Small intestine (tissue), 7 donors: ENCODE measurements around the gene FBLN5. TPM values are rescaled to one million over a fixed set of nuclear protein-coding genes. Genes with fewer than 3 reads are reported as not detected.
A peak's percentile ranks its signal among the peaks of the same experiment; 100 is the strongest.

Experiments
- DNase-seq, 2 donors: peaks; one replicate each; pipeline versions ENCODE4 v3.0.0 to v3.0.0-alpha.2; 2013
- FAIRE-seq: peaks from 2 replicates; lab custom pipeline; 2012; peaks lifted over from hg19 to GRCh38; lab: Jason Lieb, UNC
- H3K27ac ChIP-seq, 3 donors: one replicate each; pipeline ENCODE4 v1.5.1; 2013; ENCODE audit warnings: low read length in 2 of 3, mild to moderate bottlenecking in 2 of 3, control low read depth in 1 of 3, inconsistent platforms in 1 of 3, low read depth in 1 of 3, moderate library complexity in 1 of 3
- H3K27me3 ChIP-seq, 3 donors: one replicate each; pipeline ENCODE4 v1.6.1; 2013; ENCODE audit warnings: low read length in 3 of 3, inconsistent platforms in 1 of 3; ENCODE audit not compliant: control insufficient read depth in 3 of 3, insufficient read depth in 3 of 3
- H3K36me3 ChIP-seq, 3 donors: one replicate each; pipeline ENCODE4 v1.6.1; 2013; ENCODE audit warnings: low read length in 3 of 3, inconsistent platforms in 1 of 3, low read depth in 1 of 3, mild to moderate bottlenecking in 1 of 3, moderate library complexity in 1 of 3; ENCODE audit not compliant: control insufficient read depth in 3 of 3, insufficient read depth in 2 of 3
- H3K4me1 ChIP-seq, 3 donors: one replicate each; pipeline ENCODE4 v1.6.1; 2013; ENCODE audit warnings: low read length in 2 of 3, inconsistent platforms in 1 of 3, low read depth in 1 of 3, mild to moderate bottlenecking in 1 of 3, moderate library complexity in 1 of 3; ENCODE audit not compliant: control insufficient read depth in 3 of 3, insufficient read depth in 2 of 3
- H3K4me3 ChIP-seq, 3 donors: one replicate each; pipeline ENCODE4 v1.5.1; 2013; ENCODE audit warnings: low read length in 3 of 3, control low read depth in 1 of 3, inconsistent platforms in 1 of 3, low read depth in 1 of 3, mild to moderate bottlenecking in 1 of 3, moderate library complexity in 1 of 3
- H3K9me3 ChIP-seq, 2 donors: one replicate each; pipeline ENCODE4 v1.6.1; 2013; ENCODE audit warnings: low read depth in 1 of 2, low read length in 1 of 2; ENCODE audit not compliant: control insufficient read depth in 2 of 2, insufficient read depth in 1 of 2
- WGBS, 3 donors: extraction: QIAGEN DNeasy Blood & Tissue Kit; methylation state at CpG; one replicate each; pipeline ENCODE4 v1.1.7; 2013; 5-methylcytosine and 5-hydroxymethylcytosine counted together
- polyA plus RNA-seq, 4 donors: library from polyadenylated mRNA; stranded (reverse) in 3 of 4; unstranded in 1 of 4; fragments of 200-250 nt in 3 of 4; fragments of 120-200 nt in 1 of 4; gene quantifications; one replicate each; pipeline versions ENCODE4 v1.2.1 to v1.2.3, GENCODE V29; 2013
- donor health status: healthy with polysubstance abuse.
- donor health status: control.
- donor health status: control.
- donor health status: Bipolar disorder and iron deficiency.
- donor health status: healthy.

FBLN5 gene
- polyA plus RNA-seq, 4 donors: 2.0 to 88.3 (median 22.9) TPM

DNA sequence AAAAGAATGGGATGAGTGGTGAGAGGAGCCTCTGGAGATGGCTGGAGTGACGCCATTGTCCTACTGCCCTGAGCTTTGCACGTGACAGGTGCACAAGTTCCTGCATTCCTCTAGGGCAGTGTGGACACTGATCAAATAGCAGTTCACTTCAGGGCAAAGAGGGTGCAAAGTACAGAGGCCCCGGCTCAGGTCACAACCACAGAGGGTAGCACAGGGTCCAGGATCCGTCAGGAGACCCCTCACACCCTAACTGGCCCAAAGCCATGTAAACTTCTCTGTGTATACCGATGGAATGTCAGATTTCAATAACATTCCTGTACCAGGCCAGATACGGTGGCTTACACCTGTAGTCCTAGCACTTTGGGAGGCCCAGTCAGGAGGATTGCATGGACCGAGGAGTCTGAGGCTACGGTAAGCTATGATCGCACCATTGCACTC lies 10.4 kb upstream of the FBLN5 start:
- no peak for FAIRE-seq
- Histone ChIP-seq H3K27ac (no peak overlapping the region), H3K4me3 (no peak overlapping the region), H3K4me1 (peaks cover 0 to 19% (median 0%) of the 10 kb centered on the region in 3 donors), H3K36me3 (no peaks in the 10 kb centered on the region), H3K9me3 (no peaks in the 10 kb centered on the region), H3K27me3 (no peaks in the 10 kb centered on the region)
- DNase-seq: peak; percentile 42 to 63
- WGBS, 3 donors: 60 to 77% (median 69%) methylated on average over 9 of the region's 9 CpGs

- no peak overlapping the region for H3K4me3 ChIP-seq
- 70 to 91% (median 84%) methylated on average over 5 of the region's 5 CpGs for WGBS, 3 donors
- no peak overlapping the region for H3K27ac ChIP-seq
- H3K27me3 ChIP-seq: no peaks in the 10 kb centered on the region
- H3K36me3 ChIP-seq: no peaks in the 10 kb centered on the region
- DNase-seq: no peak
- H3K9me3 ChIP-seq: no peaks in the 10 kb centered on the region
- FAIRE-seq: no peak
- H3K4me1 ChIP-seq: peaks cover 0 to 14% (median 0%) of the 10 kb centered on the region in 3 donors
Observed at GRCh38 chr14:91956616-91957015, 9.1 kb upstream of the FBLN5 start.

DNA sequence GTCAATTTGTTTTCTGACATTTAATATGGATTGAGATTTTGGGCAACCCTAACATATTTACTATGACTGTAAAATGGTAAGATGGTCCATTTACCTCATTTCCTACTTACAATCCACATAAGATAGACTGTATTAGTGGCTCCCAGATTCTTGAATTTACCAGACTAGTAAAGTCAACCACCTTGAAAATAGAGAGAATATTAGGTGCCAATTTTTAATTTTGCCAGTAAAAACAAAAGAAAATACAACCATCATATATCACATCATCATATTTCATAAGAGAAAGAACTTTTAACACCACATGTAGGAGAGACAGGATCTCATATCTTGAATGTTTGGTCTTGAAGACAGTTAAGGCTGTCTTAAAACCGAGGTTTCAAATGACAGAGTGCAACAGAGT lies 7.7 kb upstream of the FBLN5 start:
- Histone ChIP-seq H3K4me3 (no peak overlapping the region), H3K4me1 (peaks cover 0 to 11% (median 0%) of the 10 kb centered on the region in 3 donors), H3K9me3 (no peaks in the 10 kb centered on the region), H3K27ac (no peak overlapping the region), H3K36me3 (no peaks in the 10 kb centered on the region), H3K27me3 (no peaks in the 10 kb centered on the region)
- DNase-seq (no peak), FAIRE-seq (no peak)
- WGBS, 3 donors: 53 to 66% (median 60%) methylated on average over 1 of the region's 1 CpG

DNA sequence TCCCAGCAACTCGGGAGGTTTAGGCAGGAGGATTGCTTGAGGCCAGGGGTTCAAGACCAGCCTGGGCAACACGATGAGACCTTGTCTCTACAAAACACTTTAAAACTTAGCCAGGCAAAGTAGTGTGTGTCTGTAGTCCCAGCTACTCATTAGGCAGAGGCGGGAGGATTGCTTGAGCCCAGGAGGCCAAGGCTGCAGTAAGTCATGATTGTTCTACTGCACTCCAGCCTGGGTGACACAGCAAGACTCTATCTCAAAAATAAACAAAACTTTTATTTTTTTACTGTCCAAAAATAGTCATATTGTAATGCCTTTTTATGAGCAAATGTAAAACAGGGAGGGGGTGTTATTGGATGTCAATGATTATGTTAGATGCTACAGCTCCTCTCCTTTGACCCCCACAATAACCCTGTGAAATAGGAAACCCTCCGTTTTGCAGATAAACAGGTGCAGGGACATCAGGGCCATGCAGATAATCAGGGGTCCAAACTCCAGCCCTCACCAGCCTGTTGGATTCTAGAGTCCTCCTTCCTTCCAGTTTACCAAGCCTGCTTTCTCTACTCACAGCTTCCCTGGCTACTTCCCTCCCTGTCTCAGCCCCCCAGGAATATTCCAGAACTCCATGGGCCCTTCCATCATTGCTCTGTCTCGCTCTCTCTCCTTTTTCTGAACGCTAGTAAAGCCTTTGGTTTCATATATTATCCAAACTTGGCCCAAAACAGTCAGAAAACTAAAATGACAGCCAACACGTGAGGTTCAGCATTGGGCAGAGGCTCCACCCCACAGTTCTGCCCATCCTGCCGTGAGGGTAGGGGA lies 5.9 kb upstream of the FBLN5 start:
- peaks cover 0 to 11% (median 0%) of the 10 kb centered on the region in 3 donors for H3K4me1 ChIP-seq
- H3K27ac ChIP-seq: peak overlapping the region in 1 of 3 donors; percentile 19
- DNase-seq (peak in 1 of 2 donors; percentile 51), FAIRE-seq (no peak)
- H3K36me3 ChIP-seq: no peaks in the 10 kb centered on the region
- no peaks in the 10 kb centered on the region for H3K9me3 ChIP-seq
- no peaks in the 10 kb centered on the region for H3K27me3 ChIP-seq
- no peak overlapping the region for H3K4me3 ChIP-seq
- 52 to 73% (median 64%) methylated on average over 8 of the region's 8 CpGs for WGBS, 3 donors

GRCh38 chr14:91946622-91947474 lies 646 bp downstream of the FBLN5 start:
- Histone ChIP-seq H3K4me1 (peaks cover 0 to 2% (median 0%) of the 10 kb centered on the region in 3 donors), H3K9me3 (no peaks in the 10 kb centered on the region), H3K27ac (peak overlapping the region in 2 of 3 donors; percentile 66 to 72), H3K4me3 (peak overlapping the region; percentile 31 to 73 (median 40)), H3K27me3 (peaks cover 0 to 8% (median 0%) of the 10 kb centered on the region in 3 donors), H3K36me3 (peaks cover 0 to 5% (median 2%) of the 10 kb centered on the region in 3 donors)
- no peak for FAIRE-seq
- DNase-seq: peak in 1 of 2 donors; percentile 7
- whole genome bisulfite sequencing, 3 donors: 14 to 16% (median 14%) methylated on average over 38 of the region's 38 CpGs

DNA sequence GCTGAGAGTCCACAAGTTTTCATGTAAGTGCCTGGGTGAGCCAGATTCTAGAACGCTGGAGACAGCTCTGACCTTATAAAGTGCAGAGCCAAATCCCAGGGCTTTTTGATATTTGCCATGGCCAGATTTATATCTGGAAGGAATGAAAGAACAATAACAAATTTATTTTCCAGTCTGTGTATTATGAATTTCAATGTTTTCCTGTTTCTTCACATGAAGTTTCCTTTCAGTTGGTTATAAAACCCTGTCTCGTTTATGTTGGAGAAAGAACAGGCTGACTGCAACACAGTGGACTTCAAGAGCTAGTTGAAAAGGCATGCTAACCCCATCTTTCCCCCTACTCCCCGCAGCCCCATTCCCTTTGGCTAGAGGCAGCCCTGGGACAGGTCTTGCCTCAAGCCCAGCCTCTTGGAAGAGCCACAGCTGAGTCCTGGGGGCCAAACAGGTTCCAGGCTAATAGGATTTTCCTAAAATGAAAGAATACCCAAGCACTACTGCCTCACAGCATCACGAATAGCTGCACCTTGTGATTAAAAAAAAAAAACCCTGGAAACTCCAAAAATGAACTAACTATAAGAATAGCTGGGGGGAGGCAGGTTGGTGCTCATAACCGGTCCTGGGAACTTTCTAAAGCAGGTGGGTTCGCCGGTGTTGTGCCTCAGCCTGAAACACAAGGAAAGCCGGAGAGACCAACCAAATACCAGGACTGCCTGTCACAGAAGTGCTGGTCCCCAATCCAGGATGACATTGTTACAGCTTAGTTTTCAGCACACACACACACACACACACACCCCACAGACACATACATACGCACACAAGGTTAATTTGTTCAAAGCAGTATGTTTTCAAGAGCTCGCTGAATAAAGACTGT lies 1.5 kb downstream of the FBLN5 start:
- 54 to 65% (median 63%) methylated on average over 10 of the region's 10 CpGs for WGBS, 3 donors
- H3K36me3 ChIP-seq: peaks cover 0 to 8% (median 2%) of the 10 kb centered on the region in 3 donors
- H3K4me1 ChIP-seq: peaks cover 0 to 2% (median 0%) of the 10 kb centered on the region in 3 donors
- H3K27me3 ChIP-seq: peaks cover 0 to 8% (median 0%) of the 10 kb centered on the region in 3 donors
- H3K9me3 ChIP-seq: no peaks in the 10 kb centered on the region
- peak overlapping the region in 2 of 3 donors; percentile 46 to 66 for H3K27ac ChIP-seq
- FAIRE-seq (no peak), DNase-seq (peak in 1 of 2 donors; percentile 18)
- peak overlapping the region in 1 of 3 donors; percentile 73 for H3K4me3 ChIP-seq

GRCh38 chr14:91942946-91943345 lies 4.5 kb downstream of the FBLN5 start:
- H3K4me3 ChIP-seq: no peak overlapping the region
- DNase-seq (no peak), FAIRE-seq (no peak)
- H3K27me3 ChIP-seq: peaks cover 0 to 8% (median 0%) of the 10 kb centered on the region in 3 donors
- no peak overlapping the region for H3K27ac ChIP-seq
- H3K4me1 ChIP-seq: peaks cover 0 to 2% (median 0%) of the 10 kb centered on the region in 3 donors
- H3K36me3 ChIP-seq: peaks cover 0 to 14% (median 2%) of the 10 kb centered on the region in 3 donors
- no peaks in the 10 kb centered on the region for H3K9me3 ChIP-seq
- WGBS, 3 donors: 95 to 98% (median 96%) methylated on average over 9 of the region's 9 CpGs
